OCI-LY3 (cell line): ENCODE results near the gene ZSCAN31.

Experiments
- H2AFZ ChIP-seq: fragments of 200-600, 300-600 bp; shearing (Covaris generic); 2 replicates; pipeline ENCODE4 v1.6.0; 2014; ENCODE audit warnings: antibody characterized with exemption, low read depth, low read length
- H3K27ac ChIP-seq: fragments of 200-600, 300-600 bp; sonication (generic); 2 replicates; pipeline ENCODE4 v1.5.1; 2014; ENCODE audit warnings: mild to moderate bottlenecking, low read length, moderate library complexity, mixed read lengths
- H3K27me3 ChIP-seq: fragments of 200-600, 300-600 bp; sonication (generic); 2 replicates; pipeline ENCODE4 v1.6.1; 2014; ENCODE audit warnings: low read depth, low read length, mixed read lengths
- H3K36me3 ChIP-seq: fragments of 200-600, 300-600 bp; sonication (generic); replicated peaks from 2 replicates; pipeline ENCODE3; 2014; ENCODE audit warnings: low read depth, low read length, mixed read lengths
- H3K4me1 ChIP-seq: fragments of 300-600, 200-600 bp; sonication (generic); 2 replicates; pipeline ENCODE4 v1.6.1; 2014; ENCODE audit warnings: low read length, mixed read lengths
- H3K4me2 ChIP-seq: fragments of 200-600, 300-600 bp; sonication (generic); 2 replicates; pipeline ENCODE4 v1.6.1; 2014; ENCODE audit warnings: low read length, mixed read lengths
- H3K4me3 ChIP-seq: fragments of 300-600, 200-600 bp; sonication (generic); 2 replicates; pipeline ENCODE4 v1.5.1; 2014; ENCODE audit warnings: antibody characterized with exemption, mild to moderate bottlenecking, low read length, moderate library complexity
- H3K79me2 ChIP-seq: fragments of 300-600, 200-600 bp; shearing (Covaris generic); 2 replicates; pipeline ENCODE4 v1.6.1; 2014; ENCODE audit warnings: mild to moderate bottlenecking, low read length, mixed read lengths
- H3K9ac ChIP-seq: fragments of 300-600, 200-600 bp; shearing (Covaris generic); 2 replicates; pipeline ENCODE4 v1.6.0; 2014; ENCODE audit warnings: mild to moderate bottlenecking, low read length, moderate library complexity
- H3K9me3 ChIP-seq: fragments of 200-600, 300-600 bp; shearing (Covaris generic); 2 replicates; pipeline ENCODE4 v1.6.1; 2014; ENCODE audit warnings: low read length, mixed read lengths; ENCODE audit not compliant: insufficient read depth
- H4K20me1 ChIP-seq: fragments of 200-600, 300-600 bp; sonication (generic); 2 replicates; pipeline ENCODE4 v1.6.1; 2016; ENCODE audit warnings: low read length, mixed read lengths; ENCODE audit not compliant: insufficient read depth
- EZH2phosphoT487 ChIP-seq: fragments of 200-600 bp; shearing (Covaris generic); IDR thresholded peaks from 2 replicates; pipeline ENCODE4 v1.6.1; 2018; ENCODE audit warnings: antibody characterized with exemption, mixed run types, low read depth
- TF ChIP-seq, protein P1 (sequence below): fragments of 200-600, 300-600 bp; sonication (generic); IDR thresholded peaks from 2 replicates; pipeline ENCODE4 v1.5.1; 2014; ENCODE audit warnings: antibody characterized with exemption, low read length, low read depth

ZSCAN31 gene

DNA sequence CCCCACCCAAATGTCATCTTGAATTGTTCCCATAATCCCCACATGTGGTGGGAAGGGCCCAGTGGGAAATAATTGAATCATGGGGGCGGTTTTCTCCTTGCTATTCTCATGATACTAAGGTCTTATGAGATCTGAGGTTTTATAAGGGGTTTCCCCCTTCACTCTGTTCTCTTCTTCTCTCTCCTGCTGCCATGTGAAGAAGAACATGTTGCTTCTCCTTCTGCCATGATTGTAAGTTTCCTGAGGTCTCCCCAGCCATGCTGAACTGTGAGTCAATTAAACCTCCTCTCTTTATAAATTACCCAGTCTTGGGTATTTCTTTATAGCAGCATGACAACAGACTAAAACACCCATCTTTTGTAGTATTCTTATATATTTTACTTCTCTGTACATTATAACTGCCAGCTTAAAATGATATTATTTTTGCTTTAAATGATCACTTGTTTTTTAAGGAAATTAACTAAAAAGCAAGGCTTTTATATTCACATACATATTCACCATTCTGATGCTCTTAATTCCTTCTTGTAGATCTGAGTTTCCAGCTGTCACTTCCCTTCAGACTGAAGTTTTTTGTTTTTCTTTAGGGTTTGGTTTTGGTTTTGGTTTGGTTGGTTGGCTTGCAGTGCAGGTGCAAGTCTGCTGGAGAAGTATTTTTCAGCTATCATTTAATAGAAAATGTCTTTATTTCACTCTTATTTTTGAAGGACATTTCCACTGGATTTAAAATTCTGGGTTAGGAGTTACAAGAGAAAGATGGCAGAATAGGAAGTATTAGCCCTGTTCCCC, 4.6 kb upstream of the ZSCAN31 start:
- H4K20me1 ChIP-seq = no peaks in the 10 kb centered on the region
- H3K9me3 ChIP-seq = no peaks in the 10 kb centered on the region
- H3K4me3 ChIP-seq = no peak overlapping the region
- no peaks in the 10 kb centered on the region for H3K27me3 ChIP-seq
- H3K4me2 ChIP-seq = no peak overlapping the region
- H3K79me2 ChIP-seq = no peaks in the 10 kb centered on the region
- H3K4me1 ChIP-seq = peaks cover 6% of the 10 kb centered on the region
- H3K9ac ChIP-seq = no peak overlapping the region
- H3K36me3 ChIP-seq = no peaks in the 10 kb centered on the region
- TF ChIP-seq, protein P1, sequence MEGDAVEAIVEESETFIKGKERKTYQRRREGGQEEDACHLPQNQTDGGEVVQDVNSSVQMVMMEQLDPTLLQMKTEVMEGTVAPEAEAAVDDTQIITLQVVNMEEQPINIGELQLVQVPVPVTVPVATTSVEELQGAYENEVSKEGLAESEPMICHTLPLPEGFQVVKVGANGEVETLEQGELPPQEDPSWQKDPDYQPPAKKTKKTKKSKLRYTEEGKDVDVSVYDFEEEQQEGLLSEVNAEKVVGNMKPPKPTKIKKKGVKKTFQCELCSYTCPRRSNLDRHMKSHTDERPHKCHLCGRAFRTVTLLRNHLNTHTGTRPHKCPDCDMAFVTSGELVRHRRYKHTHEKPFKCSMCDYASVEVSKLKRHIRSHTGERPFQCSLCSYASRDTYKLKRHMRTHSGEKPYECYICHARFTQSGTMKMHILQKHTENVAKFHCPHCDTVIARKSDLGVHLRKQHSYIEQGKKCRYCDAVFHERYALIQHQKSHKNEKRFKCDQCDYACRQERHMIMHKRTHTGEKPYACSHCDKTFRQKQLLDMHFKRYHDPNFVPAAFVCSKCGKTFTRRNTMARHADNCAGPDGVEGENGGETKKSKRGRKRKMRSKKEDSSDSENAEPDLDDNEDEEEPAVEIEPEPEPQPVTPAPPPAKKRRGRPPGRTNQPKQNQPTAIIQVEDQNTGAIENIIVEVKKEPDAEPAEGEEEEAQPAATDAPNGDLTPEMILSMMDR = no peak
- no peak for TF ChIP-seq EZH2phosphoT487
- no peak overlapping the region for H3K27ac ChIP-seq
- no peak overlapping the region for H2AFZ ChIP-seq

GRCh38 chr6:28337121-28337520, 1.2 kb upstream of the ZSCAN31 start:
- Histone ChIP-seq H4K20me1 (no peaks in the 10 kb centered on the region), H3K36me3 (no peaks in the 10 kb centered on the region), H3K4me1 (peaks cover 6% of the 10 kb centered on the region), H3K9ac (no peak overlapping the region), H2AFZ (no peak overlapping the region), H3K4me2 (peak overlapping the region; percentile 68), H3K9me3 (no peaks in the 10 kb centered on the region), H3K27me3 (no peaks in the 10 kb centered on the region), H3K4me3 (peak overlapping the region; percentile 91), H3K27ac (no peak overlapping the region), H3K79me2 (no peaks in the 10 kb centered on the region)
- TF ChIP-seq EZH2phosphoT487 = no peak
- TF ChIP-seq, protein P1 = no peak

DNA sequence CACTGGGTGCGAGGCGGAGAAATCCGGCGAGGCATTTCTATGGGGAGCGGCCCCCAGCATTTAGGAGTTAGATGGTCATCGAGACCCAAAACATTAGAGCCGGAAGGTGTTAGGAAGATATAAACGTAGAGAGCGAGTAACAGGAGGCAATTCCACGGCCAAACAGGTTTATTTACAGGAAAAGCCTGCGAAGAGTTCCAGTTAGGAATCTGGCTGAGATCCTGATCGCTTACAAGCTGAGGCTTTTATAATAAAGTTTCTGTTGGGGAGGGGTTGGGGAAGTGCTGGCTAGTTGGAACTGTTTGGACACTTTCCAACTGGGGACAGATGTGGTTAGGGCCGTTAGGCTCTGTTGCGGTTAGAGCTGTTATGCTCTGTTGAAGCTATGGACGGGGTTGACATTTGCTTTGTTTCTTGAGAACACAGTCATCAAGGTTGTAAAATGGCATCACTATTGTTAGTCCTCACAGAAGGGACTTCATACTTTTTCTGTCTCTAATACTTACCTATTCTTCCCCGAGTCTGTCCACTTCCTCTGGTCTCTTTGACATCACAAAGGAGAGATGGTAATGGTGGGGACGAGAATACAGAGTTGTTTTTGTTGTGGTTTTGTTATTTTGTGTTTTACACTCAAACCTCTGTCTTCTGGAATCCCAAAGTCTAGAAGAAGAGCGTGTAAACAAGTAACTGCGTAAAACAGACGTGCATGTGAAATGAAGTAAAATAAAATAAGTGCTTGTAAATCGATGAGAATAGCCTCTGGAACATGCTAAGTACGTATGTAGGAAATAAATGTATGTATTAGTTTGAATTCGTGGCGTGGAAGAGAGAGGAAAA, 554 bp upstream of the ZSCAN31 start:
- Histone ChIP-seq H3K27ac (peak overlapping the region; percentile 82), H3K36me3 (no peaks in the 10 kb centered on the region), H3K79me2 (no peaks in the 10 kb centered on the region), H3K27me3 (no peaks in the 10 kb centered on the region), H3K4me3 (peak overlapping the region; percentile 91), H3K9me3 (no peaks in the 10 kb centered on the region), H4K20me1 (no peaks in the 10 kb centered on the region), H2AFZ (peak overlapping the region; percentile 92), H3K4me2 (peak overlapping the region; percentile 68), H3K4me1 (peaks cover 6% of the 10 kb centered on the region), H3K9ac (peak overlapping the region; percentile 93)
- TF ChIP-seq EZH2phosphoT487 = no peak
- TF ChIP-seq, protein P1 = no peak

GRCh38 chr6:28335040-28335563, 846 bp downstream of the ZSCAN31 start:
- peak overlapping the region; percentile 68 for H3K4me2 ChIP-seq
- no peaks in the 10 kb centered on the region for H3K36me3 ChIP-seq
- H3K9me3 ChIP-seq = no peaks in the 10 kb centered on the region
- H4K20me1 ChIP-seq = no peaks in the 10 kb centered on the region
- TF ChIP-seq, protein P1 = no peak
- H3K27ac ChIP-seq = peak overlapping the region; percentile 82; the same call in 1 of the 2 replicates
- H3K9ac ChIP-seq = peak overlapping the region; percentile 93; the same call in 1 of the 2 replicates
- no peaks in the 10 kb centered on the region for H3K27me3 ChIP-seq
- peaks cover 6% of the 10 kb centered on the region for H3K4me1 ChIP-seq
- H2AFZ ChIP-seq = peak overlapping the region; percentile 82; the same call in 1 of the 2 replicates
- H3K79me2 ChIP-seq = no peaks in the 10 kb centered on the region
- H3K4me3 ChIP-seq = peak overlapping the region; percentile 91
